Small intestine (tissue), 7 donors: Measurements from ENCODE around the gene METTL26. TPM values are rescaled to one million over a fixed set of nuclear protein-coding genes. Genes with fewer than 3 reads are reported as not detected.

Experiments
- DNase-seq, 2 donors: peaks; one replicate each; pipeline versions ENCODE4 v3.0.0 to v3.0.0-alpha.2; 2013
- FAIRE-seq: peaks from 2 replicates; lab custom pipeline; 2012; peaks lifted over from hg19 to GRCh38; lab: Jason Lieb, UNC
- H3K27ac ChIP-seq, 3 donors: one replicate each; pipeline ENCODE4 v1.5.1; 2013; ENCODE audit warnings: low read length in 2 of 3, mild to moderate bottlenecking in 2 of 3, control low read depth in 1 of 3, inconsistent platforms in 1 of 3, low read depth in 1 of 3, moderate library complexity in 1 of 3
- H3K27me3 ChIP-seq, 3 donors: one replicate each; pipeline ENCODE4 v1.6.1; 2013; ENCODE audit warnings: low read length in 3 of 3, inconsistent platforms in 1 of 3; ENCODE audit not compliant: control insufficient read depth in 3 of 3, insufficient read depth in 3 of 3
- H3K36me3 ChIP-seq, 3 donors: one replicate each; pipeline ENCODE4 v1.6.1; 2013; ENCODE audit warnings: low read length in 3 of 3, inconsistent platforms in 1 of 3, low read depth in 1 of 3, mild to moderate bottlenecking in 1 of 3, moderate library complexity in 1 of 3; ENCODE audit not compliant: control insufficient read depth in 3 of 3, insufficient read depth in 2 of 3
- H3K4me1 ChIP-seq, 3 donors: one replicate each; pipeline ENCODE4 v1.6.1; 2013; ENCODE audit warnings: low read length in 2 of 3, inconsistent platforms in 1 of 3, low read depth in 1 of 3, mild to moderate bottlenecking in 1 of 3, moderate library complexity in 1 of 3; ENCODE audit not compliant: control insufficient read depth in 3 of 3, insufficient read depth in 2 of 3
- H3K4me3 ChIP-seq, 3 donors: one replicate each; pipeline ENCODE4 v1.5.1; 2013; ENCODE audit warnings: low read length in 3 of 3, control low read depth in 1 of 3, inconsistent platforms in 1 of 3, low read depth in 1 of 3, mild to moderate bottlenecking in 1 of 3, moderate library complexity in 1 of 3
- H3K9me3 ChIP-seq, 2 donors: one replicate each; pipeline ENCODE4 v1.6.1; 2013; ENCODE audit warnings: low read depth in 1 of 2, low read length in 1 of 2; ENCODE audit not compliant: control insufficient read depth in 2 of 2, insufficient read depth in 1 of 2
- WGBS, 3 donors: extraction: QIAGEN DNeasy Blood & Tissue Kit; methylation state at CpG; one replicate each; pipeline ENCODE4 v1.1.7; 2013; 5-methylcytosine and 5-hydroxymethylcytosine counted together
- polyA plus RNA-seq, 4 donors: library from polyadenylated mRNA; stranded (reverse) in 3 of 4; unstranded in 1 of 4; fragments of 200-250 nt in 3 of 4; fragments of 120-200 nt in 1 of 4; gene quantifications; one replicate each; pipeline versions ENCODE4 v1.2.1 to v1.2.3, GENCODE V29; 2013
- donor health status: healthy with polysubstance abuse.
- donor health status: control.
- donor health status: control.
- donor health status: Bipolar disorder and iron deficiency.
- donor health status: healthy.

Gene METTL26
- polyA plus RNA-seq, 4 donors = 54.4 to 135 (median 113) TPM

- no peaks in the 10 kb centered on the region for H3K27me3 ChIP-seq
- WGBS, 3 donors = 90 to 91% (median 90%) methylated on average over 28 to 35 of the region's 35 CpGs
- FAIRE-seq (no peak), DNase-seq (no peak)
- H3K9me3 ChIP-seq = no peaks in the 10 kb centered on the region
- H3K27ac ChIP-seq = no peak overlapping the region
- H3K36me3 ChIP-seq = peaks cover 0 to 87% (median 0%) of the 10 kb centered on the region in 3 donors
- peaks cover 0 to 17% (median 0%) of the 10 kb centered on the region in 3 donors for H3K4me1 ChIP-seq
- no peak overlapping the region for H3K4me3 ChIP-seq
Measured at GRCh38 chr16:658679-659571, 22.8 kb upstream of the METTL26 start.

- FAIRE-seq (no peak), DNase-seq (no peak)
- 93 to 98% (median 96%) methylated on average over 14 to 22 of the region's 22 CpGs for WGBS, 3 donors
- Histone ChIP-seq H3K36me3 (peaks cover 0 to 89% (median 0%) of the 10 kb centered on the region in 3 donors), H3K4me3 (no peak overlapping the region), H3K27ac (no peak overlapping the region), H3K4me1 (peaks cover 0 to 17% (median 0%) of the 10 kb centered on the region in 3 donors), H3K27me3 (no peaks in the 10 kb centered on the region), H3K9me3 (no peaks in the 10 kb centered on the region)
Measured at GRCh38 chr16:657487-657886, 21.4 kb upstream of the METTL26 start.

GRCh38 chr16:654034-654433, 17.9 kb upstream of the METTL26 start:
- FAIRE-seq = no peak
- H3K27ac ChIP-seq = no peak overlapping the region
- DNase-seq = no peak
- 91 to 92% (median 91%) methylated on average over 12 of the region's 12 CpGs for WGBS, 3 donors
- peaks cover 0 to 86% (median 0%) of the 10 kb centered on the region in 3 donors for H3K36me3 ChIP-seq
- no peaks in the 10 kb centered on the region for H3K27me3 ChIP-seq
- H3K4me3 ChIP-seq = no peak overlapping the region
- H3K9me3 ChIP-seq = no peaks in the 10 kb centered on the region
- H3K4me1 ChIP-seq = peaks cover 0 to 8% (median 0%) of the 10 kb centered on the region in 3 donors

- H3K27me3 ChIP-seq = no peaks in the 10 kb centered on the region
- H3K36me3 ChIP-seq = peaks cover 0 to 82% (median 0%) of the 10 kb centered on the region in 3 donors
- 87 to 89% (median 88%) methylated on average over 23 to 28 of the region's 28 CpGs for WGBS, 3 donors
- FAIRE-seq (no peak), DNase-seq (no peak)
- no peak overlapping the region for H3K27ac ChIP-seq
- peaks cover 0 to 19% (median 0%) of the 10 kb centered on the region in 3 donors for H3K4me1 ChIP-seq
- no peak overlapping the region for H3K4me3 ChIP-seq
- H3K9me3 ChIP-seq = no peaks in the 10 kb centered on the region
Measured at GRCh38 chr16:652454-653305, 16.6 kb upstream of the METTL26 start.

- Histone ChIP-seq H3K9me3 (no peaks in the 10 kb centered on the region), H3K4me1 (peaks cover 0 to 28% (median 0%) of the 10 kb centered on the region in 3 donors), H3K4me3 (no peak overlapping the region), H3K27me3 (no peaks in the 10 kb centered on the region), H3K27ac (no peak overlapping the region), H3K36me3 (peaks cover 0 to 82% (median 0%) of the 10 kb centered on the region in 3 donors)
- WGBS, 3 donors = 92 to 93% (median 93%) methylated on average over 16 to 22 of the region's 22 CpGs
- FAIRE-seq = no peak
- no peak for DNase-seq
Measured at GRCh38 chr16:651844-652243, 15.7 kb upstream of the METTL26 start.

GRCh38 chr16:649631-650030, 13.5 kb upstream of the METTL26 start:
- Histone ChIP-seq H3K27me3 (no peaks in the 10 kb centered on the region), H3K36me3 (peaks cover 0 to 82% (median 0%) of the 10 kb centered on the region in 3 donors), H3K4me3 (peak overlapping the region; percentile 30 to 80 (median 60)), H3K4me1 (peaks cover 0 to 47% (median 2%) of the 10 kb centered on the region in 3 donors), H3K27ac (no peak overlapping the region), H3K9me3 (no peaks in the 10 kb centered on the region)
- DNase-seq (no peak), FAIRE-seq (no peak)
- WGBS, 3 donors = 1 to 3% (median 2%) methylated on average over 9 to 44 of the region's 44 CpGs

- H3K36me3 ChIP-seq = peaks cover 0 to 84% (median 0%) of the 10 kb centered on the region in 3 donors
- peak within 1 kb of the TSS; percentile 86 to 98 (median 97) for H3K27ac ChIP-seq
- H3K9me3 ChIP-seq = no peaks in the 10 kb centered on the region
- peaks cover 0 to 51% (median 5%) of the 10 kb centered on the region in 3 donors for H3K4me1 ChIP-seq
- FAIRE-seq (no peak), DNase-seq (peak; percentile 95 to 99)
- peak within 1 kb of the TSS; percentile 42 to 80 (median 60) for H3K4me3 ChIP-seq
- no peaks in the 10 kb centered on the region for H3K27me3 ChIP-seq
- 1 to 2% (median 1%) methylated on average over 75 to 91 of the region's 91 CpGs for WGBS, 3 donors
Measured at GRCh38 chr16:648781-649589, 12.9 kb upstream of the METTL26 start, which contains the start of gene WDR90. Gene WDR90, plus strand, starts transcription at chr16:649365. Its CDS starts 52 bp downstream, at chr16:649417.
